ENCODE data around the gene ARHGEF33.

Gene ARHGEF33

DNA sequence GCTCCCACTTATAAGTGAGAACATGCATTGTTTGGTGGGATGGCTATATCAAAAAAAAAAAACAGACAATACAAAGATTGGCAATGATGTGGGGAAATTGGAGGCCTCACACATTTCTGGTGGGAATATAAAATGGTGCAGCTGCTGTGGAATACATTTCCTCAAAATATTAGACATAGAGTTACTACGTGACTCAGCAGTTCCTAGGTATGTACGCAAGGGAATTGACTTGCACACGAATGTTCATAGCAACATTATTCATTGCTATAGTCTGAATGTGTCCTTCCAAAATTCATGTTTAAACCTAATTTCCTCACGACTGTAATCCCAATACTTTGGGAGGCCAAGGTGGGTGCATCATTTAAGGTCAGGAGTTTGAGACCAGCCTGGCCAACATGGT is 2.3 kb upstream of the ARHGEF33 start:
- H3K36me3 ChIP-seq (ENCODE audit: control insufficient read depth, insufficient read depth, low read length): no peaks in the 10 kb centered on the region
- no peak overlapping the region for H3K9ac ChIP-seq (ENCODE audit: low read length)
- no peaks in the 10 kb centered on the region for H3K4me1 ChIP-seq (ENCODE audit: control insufficient read depth, insufficient read depth, low read length)
- no peaks in the 10 kb centered on the region for H3K27me3 ChIP-seq (ENCODE audit: control insufficient read depth, insufficient read depth, low read length)
- H3K4me3 ChIP-seq (ENCODE audit: low read length): no peak overlapping the region
- H3K9me3 ChIP-seq (ENCODE audit: control insufficient read depth, low read length): no peaks in the 10 kb centered on the region

DNA sequence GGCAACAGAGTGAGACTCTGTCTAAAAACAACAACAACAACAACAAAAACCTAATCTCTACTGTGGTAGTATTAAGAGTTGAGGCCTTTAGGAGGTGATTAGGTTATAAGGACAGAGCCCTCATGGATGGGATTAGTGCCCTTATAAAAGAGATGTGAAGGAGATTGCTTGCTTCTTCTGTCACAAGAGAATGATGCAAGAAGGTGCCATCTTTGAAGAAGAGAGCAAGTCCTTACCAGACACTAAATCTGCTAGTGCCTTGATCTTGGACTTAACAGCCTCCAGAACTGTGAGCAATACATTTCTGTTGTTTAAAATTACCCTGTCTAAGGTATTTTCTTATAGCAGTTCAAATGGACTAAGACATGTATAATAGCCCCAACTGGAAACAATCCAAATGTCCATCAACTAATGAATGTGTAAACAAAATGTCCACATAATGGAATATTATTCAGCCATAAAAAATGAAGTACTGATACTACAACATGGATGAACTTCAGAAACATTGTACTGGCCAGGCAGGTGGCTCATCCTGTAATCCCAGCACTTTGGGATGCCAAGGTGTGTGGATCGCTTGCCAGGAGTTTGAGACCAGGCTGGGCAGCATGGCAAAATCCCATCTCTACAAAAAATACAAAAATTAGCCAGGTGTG is 1.6 kb upstream of the ARHGEF33 start:
- Histone ChIP-seq H3K4me3 (ENCODE audit: low read length) (no peak overlapping the region), H3K4me1 (ENCODE audit: control insufficient read depth, insufficient read depth, low read length) (no peaks in the 10 kb centered on the region), H3K9me3 (ENCODE audit: control insufficient read depth, low read length) (no peaks in the 10 kb centered on the region), H3K27me3 (ENCODE audit: control insufficient read depth, insufficient read depth, low read length) (no peaks in the 10 kb centered on the region), H3K9ac (ENCODE audit: low read length) (no peak overlapping the region), H3K36me3 (ENCODE audit: control insufficient read depth, insufficient read depth, low read length) (no peaks in the 10 kb centered on the region)

DNA sequence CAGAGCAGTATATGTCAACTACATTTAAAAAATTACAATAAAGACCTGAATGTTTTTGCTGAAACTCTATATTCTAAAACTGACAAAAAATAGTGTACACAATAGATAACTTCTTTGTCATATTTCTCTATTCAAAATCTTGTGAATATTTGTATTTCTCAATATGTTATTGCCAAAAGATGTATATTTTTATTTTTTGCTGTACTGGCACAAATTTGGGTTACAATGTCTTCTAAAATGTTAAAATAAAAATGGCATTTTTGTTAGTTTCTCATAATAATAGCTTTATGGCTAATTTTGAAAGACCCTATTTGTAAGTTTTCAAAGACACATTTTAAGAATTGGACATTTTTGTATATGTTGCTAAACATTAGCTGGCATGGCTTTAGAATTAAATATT is 630 bp upstream of the ARHGEF33 start:
- H3K27me3 ChIP-seq (ENCODE audit: control insufficient read depth, insufficient read depth, low read length): no peaks in the 10 kb centered on the region
- H3K4me1 ChIP-seq (ENCODE audit: control insufficient read depth, insufficient read depth, low read length): no peaks in the 10 kb centered on the region
- H3K36me3 ChIP-seq (ENCODE audit: control insufficient read depth, insufficient read depth, low read length): no peaks in the 10 kb centered on the region
- H3K9me3 ChIP-seq (ENCODE audit: control insufficient read depth, low read length): no peaks in the 10 kb centered on the region
- no peak overlapping the region for H3K9ac ChIP-seq (ENCODE audit: low read length)
- no peak overlapping the region for H3K4me3 ChIP-seq (ENCODE audit: low read length)

DNA sequence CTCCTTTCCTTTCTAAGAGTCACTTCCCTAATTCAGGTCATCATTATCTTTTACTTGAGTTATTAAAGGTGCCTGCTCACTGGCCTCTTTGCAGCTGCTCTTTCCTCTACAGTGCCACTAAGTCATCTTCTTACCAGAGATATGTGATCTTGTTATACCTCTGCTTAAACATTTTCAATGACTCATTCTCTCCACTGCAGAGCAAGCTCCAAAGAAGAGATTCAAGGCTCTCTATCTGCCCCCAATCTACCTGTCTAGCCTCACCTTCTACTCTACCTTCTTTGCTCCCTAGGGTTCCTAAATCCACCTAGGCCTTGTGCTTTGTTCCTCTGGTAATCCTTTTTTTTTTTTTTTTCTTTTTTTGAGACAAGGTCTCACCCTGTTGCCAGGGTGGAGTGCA is 3.1 kb downstream of the ARHGEF33 start:
- no peaks in the 10 kb centered on the region for H3K27me3 ChIP-seq (ENCODE audit: control insufficient read depth, insufficient read depth, low read length)
- no peaks in the 10 kb centered on the region for H3K4me1 ChIP-seq (ENCODE audit: control insufficient read depth, insufficient read depth, low read length)
- no peaks in the 10 kb centered on the region for H3K9me3 ChIP-seq (ENCODE audit: control insufficient read depth, low read length)
- H3K36me3 ChIP-seq (ENCODE audit: control insufficient read depth, insufficient read depth, low read length): no peaks in the 10 kb centered on the region
- H3K9ac ChIP-seq (ENCODE audit: low read length): no peak overlapping the region
- no peak overlapping the region for H3K4me3 ChIP-seq (ENCODE audit: low read length)

DNA sequence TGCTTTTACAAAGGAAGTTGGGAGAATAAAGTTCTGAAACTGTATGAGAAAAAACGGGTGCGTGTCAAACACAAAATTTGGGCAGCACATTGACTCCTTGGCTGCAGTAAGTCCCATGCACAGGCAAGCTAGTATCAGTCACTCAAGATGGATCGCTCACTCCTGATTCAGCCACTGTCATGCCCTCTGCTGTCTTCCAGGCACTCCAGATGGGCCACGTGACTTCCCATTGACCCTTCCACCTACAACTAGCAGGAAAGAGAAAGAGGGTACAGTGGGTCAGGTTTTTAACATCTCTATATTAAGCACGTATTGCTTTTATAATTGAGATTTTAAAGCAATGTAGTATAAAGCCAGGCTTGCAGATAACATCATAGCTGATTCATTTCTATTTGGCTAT is 8.6 kb downstream of the ARHGEF33 start:
- Histone ChIP-seq H3K36me3 (ENCODE audit: control insufficient read depth, insufficient read depth, low read length) (no peaks in the 10 kb centered on the region), H3K4me3 (ENCODE audit: low read length) (no peak overlapping the region), H3K9me3 (ENCODE audit: control insufficient read depth, low read length) (no peaks in the 10 kb centered on the region), H3K4me1 (ENCODE audit: control insufficient read depth, insufficient read depth, low read length) (no peaks in the 10 kb centered on the region), H3K9ac (ENCODE audit: low read length) (no peak overlapping the region), H3K27me3 (ENCODE audit: control insufficient read depth, insufficient read depth, low read length) (no peaks in the 10 kb centered on the region)

DNA sequence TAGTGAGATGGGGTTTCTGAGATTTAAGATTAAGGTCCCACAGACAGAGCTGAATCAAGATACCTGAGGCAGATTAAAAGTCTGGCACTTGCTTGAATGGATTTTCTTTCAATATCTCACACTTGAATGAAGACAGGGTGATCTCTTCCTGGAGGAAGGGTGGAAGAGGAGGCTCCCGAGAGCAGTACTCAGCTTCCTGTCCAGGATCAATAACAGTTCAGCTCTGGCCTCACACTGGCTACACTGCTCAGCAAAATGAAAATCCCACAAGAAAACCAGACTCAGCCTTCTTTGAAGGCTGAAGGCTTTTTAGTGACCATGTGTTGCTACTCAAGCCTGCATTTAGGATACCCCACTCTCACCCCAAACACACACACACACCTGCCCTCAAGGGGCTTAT is 11.1 kb downstream of the ARHGEF33 start:
- no peak overlapping the region for H3K4me3 ChIP-seq (ENCODE audit: low read length)
- H3K27me3 ChIP-seq (ENCODE audit: control insufficient read depth, insufficient read depth, low read length): no peaks in the 10 kb centered on the region
- no peaks in the 10 kb centered on the region for H3K36me3 ChIP-seq (ENCODE audit: control insufficient read depth, insufficient read depth, low read length)
- H3K9me3 ChIP-seq (ENCODE audit: control insufficient read depth, low read length): no peaks in the 10 kb centered on the region
- H3K4me1 ChIP-seq (ENCODE audit: control insufficient read depth, insufficient read depth, low read length): no peaks in the 10 kb centered on the region
- H3K9ac ChIP-seq (ENCODE audit: low read length): no peak overlapping the region

DNA sequence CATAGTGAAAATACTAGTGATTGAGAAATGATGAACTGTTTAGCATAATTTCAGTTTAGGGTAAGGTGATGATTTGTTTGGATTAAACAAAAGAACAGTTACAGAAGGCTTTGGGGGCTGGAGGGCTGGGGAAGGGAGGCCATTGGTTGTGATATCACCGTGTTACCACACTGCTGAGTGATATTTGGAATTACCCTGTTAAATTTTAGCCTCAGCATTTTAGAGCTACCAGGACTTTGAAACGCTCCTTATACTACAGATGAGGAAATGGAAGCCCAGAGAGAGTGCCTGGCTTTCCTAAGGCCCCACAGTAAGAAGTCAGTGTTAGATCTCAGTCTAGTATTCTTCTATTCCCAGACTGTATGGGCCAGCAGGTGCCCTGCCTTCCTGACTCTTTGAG is 15.6 kb downstream of the ARHGEF33 start:
- no peaks in the 10 kb centered on the region for H3K9me3 ChIP-seq (ENCODE audit: control insufficient read depth, low read length)
- no peak overlapping the region for H3K4me3 ChIP-seq (ENCODE audit: low read length)
- H3K9ac ChIP-seq (ENCODE audit: low read length): no peak overlapping the region
- H3K27me3 ChIP-seq (ENCODE audit: control insufficient read depth, insufficient read depth, low read length): no peaks in the 10 kb centered on the region
- no peaks in the 10 kb centered on the region for H3K4me1 ChIP-seq (ENCODE audit: control insufficient read depth, insufficient read depth, low read length)
- H3K36me3 ChIP-seq (ENCODE audit: control insufficient read depth, insufficient read depth, low read length): no peaks in the 10 kb centered on the region

DNA sequence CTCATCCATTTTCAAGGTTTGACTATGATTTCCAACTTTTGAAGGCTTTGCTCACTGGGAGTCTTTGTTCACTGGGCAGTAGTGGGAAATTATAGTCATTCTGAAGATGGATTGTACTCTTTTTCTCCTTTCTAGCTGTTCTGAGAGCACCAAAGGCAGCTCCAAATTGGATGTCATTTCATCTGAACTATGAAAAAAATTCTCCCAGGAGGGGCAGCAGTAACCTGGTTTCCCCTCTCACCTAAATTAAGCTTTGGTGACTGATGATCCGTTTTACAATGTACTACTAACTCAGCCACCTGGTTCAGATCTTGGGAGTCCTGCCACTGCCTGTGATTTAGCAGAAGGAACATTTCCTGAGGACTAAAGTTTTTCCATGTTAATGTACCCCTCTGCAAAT is 17.6 kb downstream of the ARHGEF33 start:
- Histone ChIP-seq H3K4me3 (ENCODE audit: low read length) (no peak overlapping the region), H3K4me1 (ENCODE audit: control insufficient read depth, insufficient read depth, low read length) (no peaks in the 10 kb centered on the region), H3K36me3 (ENCODE audit: control insufficient read depth, insufficient read depth, low read length) (no peaks in the 10 kb centered on the region), H3K9ac (ENCODE audit: low read length) (no peak overlapping the region), H3K9me3 (ENCODE audit: control insufficient read depth, low read length) (no peaks in the 10 kb centered on the region), H3K27me3 (ENCODE audit: control insufficient read depth, insufficient read depth, low read length) (no peaks in the 10 kb centered on the region)

DNA sequence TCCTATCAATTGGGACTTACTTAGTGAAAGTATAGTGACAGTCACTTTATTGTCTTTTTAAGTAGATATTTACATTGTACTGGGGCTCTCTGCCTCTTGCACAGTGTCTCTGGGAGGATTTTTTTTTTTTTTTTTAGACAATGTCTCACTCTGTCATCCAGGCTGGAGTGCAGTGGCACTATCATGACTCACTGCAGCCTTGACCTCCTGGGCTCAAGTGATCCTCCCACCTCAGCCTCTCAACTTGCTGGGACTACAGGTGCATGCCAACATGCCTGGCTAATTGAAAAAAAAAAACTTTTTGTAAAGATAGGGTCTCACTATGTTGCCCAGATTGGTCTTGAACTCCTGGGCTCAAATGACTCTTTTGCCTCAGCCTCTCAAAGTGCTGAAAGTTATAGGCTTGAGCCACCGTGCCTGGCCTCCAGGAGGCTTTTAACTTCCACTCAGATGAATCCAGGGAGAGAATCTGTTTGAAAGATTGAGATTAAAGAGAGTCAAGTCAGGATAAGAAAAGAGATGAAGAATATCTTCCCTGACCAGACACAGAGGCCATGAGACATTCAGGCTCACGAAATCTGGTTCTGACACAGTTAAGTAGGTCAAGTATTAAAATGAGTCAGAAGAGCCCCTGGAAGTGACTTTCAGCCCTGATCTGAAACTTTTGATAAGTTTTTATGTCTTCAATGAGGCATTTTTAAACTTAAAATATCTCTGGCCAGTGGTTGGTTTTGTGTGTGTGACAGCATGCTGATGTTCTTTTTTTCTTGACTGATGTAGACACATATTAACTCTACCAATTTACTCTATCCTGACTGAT is 18.3 kb downstream of the ARHGEF33 start:
- Histone ChIP-seq H3K4me1 (ENCODE audit: control insufficient read depth, insufficient read depth, low read length) (no peaks in the 10 kb centered on the region), H3K36me3 (ENCODE audit: control insufficient read depth, insufficient read depth, low read length) (no peaks in the 10 kb centered on the region), H3K9me3 (ENCODE audit: control insufficient read depth, low read length) (no peaks in the 10 kb centered on the region), H3K4me3 (ENCODE audit: low read length) (no peak overlapping the region), H3K27me3 (ENCODE audit: control insufficient read depth, insufficient read depth, low read length) (no peaks in the 10 kb centered on the region), H3K9ac (ENCODE audit: low read length) (no peak overlapping the region)

DNA sequence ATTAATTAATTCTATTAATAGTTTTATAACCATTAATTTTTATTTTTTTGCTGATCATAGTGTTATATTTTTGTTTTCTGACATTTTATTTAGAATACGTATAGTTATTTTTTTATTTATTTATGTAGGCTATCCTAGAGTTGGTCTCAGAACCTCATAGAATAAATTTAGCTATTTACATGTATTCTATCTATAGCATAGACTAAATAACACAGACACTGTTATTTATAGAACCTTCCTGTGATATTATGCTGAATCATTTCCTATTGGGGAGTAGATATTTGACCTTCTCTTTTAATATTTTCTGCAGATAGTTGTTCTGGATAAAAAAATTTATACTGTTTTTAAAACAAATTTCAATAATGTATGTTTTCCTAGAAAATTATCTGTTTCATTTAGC is 20.2 kb downstream of the ARHGEF33 start:
- H3K9ac ChIP-seq (ENCODE audit: low read length): no peak overlapping the region
- H3K9me3 ChIP-seq (ENCODE audit: control insufficient read depth, low read length): no peaks in the 10 kb centered on the region
- H3K36me3 ChIP-seq (ENCODE audit: control insufficient read depth, insufficient read depth, low read length): no peaks in the 10 kb centered on the region
- H3K4me1 ChIP-seq (ENCODE audit: control insufficient read depth, insufficient read depth, low read length): no peaks in the 10 kb centered on the region
- no peaks in the 10 kb centered on the region for H3K27me3 ChIP-seq (ENCODE audit: control insufficient read depth, insufficient read depth, low read length)
- no peak overlapping the region for H3K4me3 ChIP-seq (ENCODE audit: low read length)

DNA sequence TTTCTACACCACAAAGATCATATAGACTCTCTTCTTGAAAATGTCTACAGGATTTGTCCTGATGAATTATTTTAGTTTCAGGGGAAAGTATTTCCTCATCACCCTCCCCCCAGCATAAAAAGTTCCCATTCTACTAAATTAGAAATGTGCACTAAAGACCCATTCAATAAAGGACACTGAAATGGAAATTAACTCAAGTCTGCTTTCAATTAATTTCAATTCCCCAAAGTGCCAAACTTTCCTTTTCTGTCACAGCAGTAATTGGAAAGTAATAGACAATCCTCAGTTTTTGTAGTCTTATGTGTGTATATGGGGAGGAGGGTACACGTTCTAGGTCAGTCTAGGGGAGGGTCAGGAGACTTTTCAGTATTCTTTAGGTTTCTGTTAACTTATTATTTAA is 21.5 kb downstream of the ARHGEF33 start:
- Histone ChIP-seq H3K36me3 (ENCODE audit: control insufficient read depth, insufficient read depth, low read length) (no peaks in the 10 kb centered on the region), H3K4me3 (ENCODE audit: low read length) (no peak overlapping the region), H3K4me1 (ENCODE audit: control insufficient read depth, insufficient read depth, low read length) (no peaks in the 10 kb centered on the region), H3K9ac (ENCODE audit: low read length) (no peak overlapping the region), H3K27me3 (ENCODE audit: control insufficient read depth, insufficient read depth, low read length) (no peaks in the 10 kb centered on the region), H3K9me3 (ENCODE audit: control insufficient read depth, low read length) (no peaks in the 10 kb centered on the region)

DNA sequence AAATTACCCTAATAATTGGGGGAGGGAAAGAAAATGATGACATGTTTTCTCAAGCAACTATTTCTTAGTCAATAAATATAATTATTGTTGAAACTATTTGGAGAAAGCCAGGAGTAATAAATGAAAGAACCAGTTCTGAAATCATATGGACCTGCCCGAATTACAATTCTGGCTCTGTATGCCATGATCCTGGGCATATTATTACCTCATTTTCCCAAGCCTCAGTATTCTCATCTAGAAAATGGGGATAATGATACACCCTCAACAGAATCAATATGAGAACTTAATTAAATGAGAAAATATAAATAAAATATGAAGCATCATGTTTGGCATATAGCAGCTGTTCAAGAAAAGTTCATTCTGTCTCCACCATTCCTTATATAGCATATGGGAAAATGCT is 22.9 kb downstream of the ARHGEF33 start:
- H3K4me3 ChIP-seq (ENCODE audit: low read length): no peak overlapping the region
- no peaks in the 10 kb centered on the region for H3K4me1 ChIP-seq (ENCODE audit: control insufficient read depth, insufficient read depth, low read length)
- no peaks in the 10 kb centered on the region for H3K27me3 ChIP-seq (ENCODE audit: control insufficient read depth, insufficient read depth, low read length)
- H3K36me3 ChIP-seq (ENCODE audit: control insufficient read depth, insufficient read depth, low read length): no peaks in the 10 kb centered on the region
- H3K9me3 ChIP-seq (ENCODE audit: control insufficient read depth, low read length): no peaks in the 10 kb centered on the region
- H3K9ac ChIP-seq (ENCODE audit: low read length): no peak overlapping the region

All from mucosa of stomach (tissue), 1 donor.